Adrenal gland (tissue), 12 donors: Measurements from ENCODE around the gene SULT1A2. TPM values are rescaled to one million over a fixed set of nuclear protein-coding genes. Genes with fewer than 3 reads are reported as not detected.

Source experiments
- DNase-seq, 7 donors: peaks; one replicate each; pipeline ENCODE4 v3.0.0-alpha.2; 2019 to 2020
- H3K27ac ChIP-seq, 5 donors: fragments of 200-600 bp; sonication (generic) in 4 of 5; 1 replicate in 3 of 5; 2 replicates in 2 of 5; pipeline versions ENCODE4 v1.5.1 to v1.8.0; 2016 to 2020; ENCODE audit warnings: mild to moderate bottlenecking in 1 of 5
- H3K27me3 ChIP-seq: fragments of 200-600 bp; 2 replicates; pipeline ENCODE4 v1.8.0; 2021
- H3K36me3 ChIP-seq, 2 donors: fragments of 200-600 bp; replicated peaks in 1 of 2; 1 replicate in 1 of 2; 2 replicates in 1 of 2; pipeline versions ENCODE4 v1.5.1 to v1.8.0; 2018 to 2022
- H3K4me1 ChIP-seq, 2 donors: fragments of 200-600 bp; replicated peaks in 1 of 2; 1 replicate in 1 of 2; 2 replicates in 1 of 2; pipeline versions ENCODE4 v1.5.1 to v1.8.0; 2018 to 2021
- H3K4me3 ChIP-seq, 4 donors: fragments of 200-600 bp; sonication (generic) in 3 of 4; one replicate each; pipeline ENCODE4 v1.5.1; 2016 to 2018
- H3K9me3 ChIP-seq, 3 donors: fragments of 200-600 bp; sonication (generic) in 1 of 3; replicated peaks in 1 of 3; 1 replicate in 2 of 3; 2 replicates in 1 of 3; pipeline versions ENCODE4 v1.5.1 to v1.8.0; 2016 to 2021
- CTCF ChIP-seq, 6 experiments: fragments of 450-650 bp in 4 of 6; fragments of 200-600 bp in 2 of 6; sonication (generic) in 1 of 6; IDR thresholded peaks; 1 replicate in 5 of 6; 2 replicates in 1 of 6; pipeline versions ENCODE4 v1.5.1 to v1.8.0; 2016 to 2021; ENCODE audit warnings: antibody characterized with exemption in 6 of 6, mild to moderate bottlenecking in 2 of 6, moderate library complexity in 1 of 6
- POLR2A ChIP-seq, 2 donors: fragments of 450-650 bp; IDR thresholded peaks; one replicate each; pipeline ENCODE4 v1.6.1; 2017; ENCODE audit warnings: antibody characterized with exemption in 2 of 2, mild to moderate bottlenecking in 2 of 2, moderate library complexity in 1 of 2
- WGBS, 4 donors: extraction: QIAGEN DNeasy Blood & Tissue Kit in 2 of 4; methylation state at CpG; one replicate each; pipeline versions ENCODE4 v1.1.5 to v1.1.7; 2013 to 2017; 5-methylcytosine and 5-hydroxymethylcytosine counted together
- intact Hi-C, 2 donors: fragments of 100-400 bp; cut with DNase I; formaldehyde crosslinking; loops; one replicate each; pipeline versions ENCODE4 v1.14.1 to v1.15.0; 2022 to 2023
- polyA plus RNA-seq, 3 donors: library from polyadenylated mRNA; stranded (reverse); fragments of 200-250 nt in 2 of 3; fragments of 350-450 nt in 1 of 3; fragmentation: Illumina TruSeq in 1 of 3; extraction: RNeasy Lipid Tissue Mini Kit (QIAGEN cat#74804) in 1 of 3; gene quantifications; one replicate each; pipeline ENCODE4 v1.2.3, GENCODE V29; 2013 to 2014
- total RNA-seq, 9 donors: library from RNA; depleted of rRNA in 4 of 9; stranded (reverse); fragments of >200 nt in 4 of 9; fragments of 120-200 nt in 1 of 9; fragmentation: NEBNext Ultra II Directional in 1 of 9; extraction: Animal tissue kit (Norgen Biotek cat#: 25700) in 1 of 9; gene quantifications; one replicate each; pipeline versions ENCODE4 v1.1.0 to v1.2.4, GENCODE V29; 2013 to 2023
- donor health status: healthy with polysubstance abuse.
- donor health status: Bipolar disorder and iron deficiency.
- donor health status: DM: yes; HTN: yes; CAD: no.
- donor health status: DM: no; HTN: no; CAD: no.
- donor health status: DM: no; HTN: no; CAD: no.
- donor health status: DM: yes; HTN: yes; CAD: no.

Gene SULT1A2
- total and polyA plus RNA-seq, 12 donors = 0.55 to 22.5 (median 2.6) TPM

DNA sequence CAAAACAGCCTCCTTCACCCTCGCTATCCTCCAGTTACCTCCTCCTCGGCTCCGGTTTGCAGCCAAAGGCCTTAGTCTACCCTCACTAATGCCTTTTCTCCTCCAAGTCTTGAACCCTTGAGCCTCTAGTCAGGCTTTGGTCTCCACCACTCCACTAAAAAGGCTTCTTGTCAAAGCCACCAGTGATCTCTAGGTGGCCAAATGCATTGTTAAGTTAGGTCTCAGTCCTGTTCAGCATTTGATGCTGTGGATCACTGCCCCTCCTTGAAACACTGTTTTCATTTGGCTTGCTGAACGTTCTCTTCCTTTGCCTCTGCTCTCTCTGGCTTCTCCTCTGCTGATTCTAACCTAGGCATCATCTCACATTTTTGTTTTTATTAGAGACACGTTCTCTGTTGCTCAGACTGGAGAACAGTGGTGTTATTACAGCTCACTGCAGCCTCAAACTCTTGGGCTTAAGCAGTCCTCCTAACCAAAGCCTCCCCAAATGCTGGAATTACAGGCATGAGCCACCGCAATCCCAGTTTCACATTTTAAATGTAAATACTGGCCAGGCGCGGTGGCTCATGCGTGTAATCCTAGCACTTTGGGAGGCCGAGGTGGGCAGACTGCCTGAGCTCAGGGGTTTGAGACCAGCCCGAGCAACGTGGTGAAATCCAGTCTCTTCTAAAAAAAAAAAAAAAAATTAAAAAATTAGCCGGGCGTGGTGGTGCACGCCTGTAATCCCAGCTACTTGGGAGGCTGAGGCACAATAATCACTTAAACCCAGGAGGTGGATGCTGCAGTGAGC lies 42.0 kb downstream of the SULT1A2 start:
- TF ChIP-seq CTCF (IDR thresholded peaks at IDR 0.05) = no peak
- TF ChIP-seq POLR2A (IDR thresholded peaks at IDR 0.05) = no peak
- H3K9me3 ChIP-seq = no peaks in the 10 kb centered on the region
- H3K4me1 ChIP-seq = peaks cover 5 to 15% of the 10 kb centered on the region in 2 donors
- no peaks in the 10 kb centered on the region for H3K27me3 ChIP-seq
- peak overlapping the region in 2 of 4 donors; percentile 40 to 71 for H3K4me3 ChIP-seq
- H3K36me3 ChIP-seq = no peaks in the 10 kb centered on the region
- H3K27ac ChIP-seq = peak overlapping the region in 1 of 5 donors; percentile 98
- DNase-seq = no peak
- 85 to 87% (median 86%) methylated on average over 15 of the region's 15 CpGs for WGBS, 4 donors
- intact Hi-C loops = no loop called here

DNA sequence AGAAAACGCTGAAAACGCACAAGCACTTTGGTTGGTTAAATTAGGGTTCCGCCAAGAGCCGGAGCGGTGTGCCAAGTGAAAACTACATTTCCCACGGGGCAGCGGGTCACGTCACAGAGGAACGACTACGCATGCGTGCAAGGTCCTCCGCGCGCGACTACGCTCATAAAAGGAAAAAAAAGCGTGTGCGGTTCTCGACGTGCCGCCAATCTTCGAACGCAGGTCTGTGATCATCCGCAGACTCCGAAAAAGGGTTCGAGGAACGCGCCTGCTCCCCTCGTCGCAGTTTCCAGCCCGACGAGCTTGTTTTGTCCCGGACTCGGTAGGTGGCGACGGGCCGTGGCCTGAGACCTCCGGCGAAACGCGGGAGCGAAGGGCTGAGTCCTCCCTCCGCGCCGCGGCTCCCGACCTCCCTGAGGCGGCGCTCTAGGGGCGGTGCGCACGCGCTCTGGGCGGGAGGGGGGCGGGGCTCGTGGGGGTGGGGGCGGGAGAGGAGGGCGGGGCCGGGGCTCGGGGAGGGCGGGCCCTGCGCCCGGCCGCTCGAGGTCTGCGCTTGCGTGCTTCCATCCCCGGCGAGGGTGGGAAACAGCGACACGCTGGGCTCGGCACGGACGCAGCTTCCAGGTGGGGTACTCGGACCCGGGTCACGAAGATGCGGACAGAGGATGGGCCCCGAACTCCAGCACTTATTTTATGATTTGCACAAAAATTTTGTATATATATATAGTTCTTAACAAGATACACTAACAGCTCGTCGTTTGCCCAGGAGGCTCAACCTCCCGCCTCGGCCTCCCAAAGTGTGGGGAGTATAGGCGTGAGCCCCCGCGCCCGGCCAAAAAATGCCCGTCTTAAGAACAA lies 42.8 kb downstream of the SULT1A2 start, which contains the start of gene SGF29:
Gene SGF29 (plus strand): TSS at position 145 of the 858 bp plus-strand sequence. CDS start 27,150 bp downstream, outside the sequence.
- 1 to 4% (median 1%) methylated on average over 31 to 86 of the region's 88 CpGs for WGBS, 4 donors

DNA sequence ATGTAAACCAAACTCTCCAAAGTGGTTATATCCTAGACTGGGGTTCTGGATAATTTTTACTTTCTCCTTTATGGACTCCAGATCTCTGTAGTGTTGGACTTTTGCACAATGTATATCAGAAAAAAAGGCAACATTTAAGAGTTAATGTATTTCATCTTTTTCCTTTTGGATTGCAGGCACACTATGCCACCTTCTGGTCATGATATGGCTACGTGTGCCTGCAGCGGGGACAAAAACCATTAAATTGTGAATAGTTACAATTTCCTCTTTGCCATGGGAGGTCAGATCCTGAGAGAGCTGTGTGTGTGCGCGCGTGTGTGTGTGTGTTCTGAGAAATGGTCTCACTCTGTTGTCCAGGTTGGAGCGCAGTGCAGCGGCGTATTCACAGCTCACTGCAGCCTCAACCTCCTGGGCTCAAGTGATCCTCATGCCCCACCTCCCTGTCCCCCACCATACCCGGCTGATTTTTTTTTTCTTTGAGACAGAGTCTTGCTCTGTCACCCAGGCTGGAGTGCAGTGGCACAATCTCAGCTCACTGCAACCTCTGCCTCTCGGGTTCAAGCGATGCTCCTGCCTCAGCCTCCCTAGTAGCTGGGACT lies 47.5 kb downstream of the SULT1A2 start:
- Histone ChIP-seq H3K4me3 (no peak overlapping the region), H3K4me1 (peaks cover 0 to 2% of the 10 kb centered on the region in 2 donors), H3K27me3 (no peaks in the 10 kb centered on the region), H3K27ac (no peak overlapping the region), H3K9me3 (no peaks in the 10 kb centered on the region), H3K36me3 (no peaks in the 10 kb centered on the region)
- 25 to 53% (median 40%) methylated on average over 11 of the region's 11 CpGs for WGBS, 4 donors
- peak; percentile 39 to 69 (median 61) for TF ChIP-seq CTCF (IDR thresholded peaks at IDR 0.05)
- no peak for TF ChIP-seq POLR2A (IDR thresholded peaks at IDR 0.05)
- intact Hi-C loops = loop anchor here (10.0 kb wide), 2 partner anchors 55 to 225 kb away; partner anchors contain the start of genes APOBR (in 1 of the 2) and CLN3 (in 1 of the 2)
- DNase-seq = peak in 3 of 7 donors; percentile 17 to 42 (median 37)

More for the DNA sequence above, 42.8 kb downstream of the SULT1A2 start, which contains the start of gene SGF29:
- Histone ChIP-seq H3K4me1 (peaks cover 5 to 15% of the 10 kb centered on the region in 2 donors), H3K27me3 (no peaks in the 10 kb centered on the region), H3K27ac (peak within 1 kb of the TSS; percentile 86 to 98 (median 97)), H3K9me3 (no peaks in the 10 kb centered on the region), H3K4me3 (peak within 1 kb of the TSS in 3 of 4 donors; percentile 40 to 75 (median 71)), H3K36me3 (no peaks in the 10 kb centered on the region)
- intact Hi-C loops = no loop called here
- peak; percentile 92 to 97 (median 94) for DNase-seq
- TF ChIP-seq CTCF (IDR thresholded peaks at IDR 0.05) = peak in 1 of 6 experiments; percentile 26
- peak; percentile 84 to 95 for TF ChIP-seq POLR2A (IDR thresholded peaks at IDR 0.05)
